HCT116 (cell line): ENCODE results near the gene SLC46A1.

ENCODE experiments used
- ATF3 ChIP-seq: IDR thresholded peaks from 2 replicates; pipeline ENCODE4 v1.6.1; 2012
- CTCF ChIP-seq, 3 experiments: fragments of 200-600 bp in 1 of 3; sonication (generic) in 1 of 3; IDR thresholded peaks in 2 of 3; conservative IDR thresholded peaks in 1 of 3; 2 replicates each; pipeline ENCODE4 v1.5.1; 2012 to 2017; ENCODE audit warnings: low read depth in 2 of 3, low read length in 2 of 3, antibody characterized with exemption in 1 of 3, borderline replicate concordance in 1 of 3, control low read depth in 1 of 3, mild to moderate bottlenecking in 1 of 3, mixed read lengths in 1 of 3, mixed run types in 1 of 3, moderate library complexity in 1 of 3; ENCODE audit not compliant: insufficient read depth in 1 of 3
- MAX ChIP-seq: IDR thresholded peaks from 2 replicates; pipeline ENCODE4 v1.6.1; 2012
- REST ChIP-seq: IDR thresholded peaks from 2 replicates; pipeline ENCODE4 v1.6.1; 2012; ENCODE audit warnings: low read depth
- YY1 ChIP-seq: IDR thresholded peaks from 2 replicates; pipeline ENCODE4 v1.6.1; 2011; ENCODE audit warnings: low read length, low read depth, moderate library complexity, mild to moderate bottlenecking; ENCODE audit not compliant: insufficient replicate concordance; ENCODE audit errors: extremely low read depth
- ZFX ChIP-seq: fragments of 450-650 bp; IDR thresholded peaks from 2 replicates; pipeline ENCODE4 v1.6.1; 2017
- ZNF274 ChIP-seq: fragments of 200-500 bp; sonication (Bioruptor generic); IDR thresholded peaks from 2 replicates; pipeline ENCODE4 v1.6.1; 2014; ENCODE audit warnings: mild to moderate bottlenecking, low read depth, low read length, inconsistent platforms

- TF ChIP-seq CTCF (IDR thresholded peaks at IDR 0.05 in 2 of 3, conservative IDR thresholded peaks at IDR 0.05 in 1 of 3; ENCODE audit: borderline replicate concordance in 1 of 3, insufficient read depth in 1 of 3, low read depth in 2 of 3, low read length in 2 of 3) = peak; percentile 11 to 38 (median 33); a peak in 3 of 6 replicates
- no peak for TF ChIP-seq REST
- no peak for TF ChIP-seq ZNF274
- TF ChIP-seq MAX = no peak
- TF ChIP-seq YY1 = no peak
- TF ChIP-seq ZFX = no peak
- TF ChIP-seq ATF3 = no peak
Observed at GRCh38 chr17:28346746-28347246, 59.2 kb downstream of the SLC46A1 start.
